Neural progenitor cell (in vitro differentiated cells): ENCODE data around the gene VRK3. TPM values are rescaled to one million over a fixed set of nuclear protein-coding genes. Genes with fewer than 3 reads are reported as not detected.

ENCODE experiments used
- DNase-seq: peaks from one replicate; pipeline ENCODE4 v3.0.0-alpha.2; 2016; ENCODE audit warnings: low spot score
- H2AFZ ChIP-seq: fragments of 200-600 bp; sonication (generic); replicated peaks from 2 replicates; pipeline ENCODE4 v1.6.1; 2016; ENCODE audit warnings: antibody characterized with exemption
- H3F3A ChIP-seq: fragments of 200-600 bp; sonication (generic); 2 replicates; pipeline ENCODE4 v1.6.1; 2016; ENCODE audit warnings: antibody characterized with exemption, low read depth
- H3K27ac ChIP-seq: fragments of 200-600 bp; sonication (generic); 2 replicates; pipeline ENCODE4 v1.5.1; 2016; ENCODE audit warnings: mild to moderate bottlenecking
- H3K27me3 ChIP-seq: fragments of 200-600 bp; sonication (generic); 2 replicates; pipeline ENCODE4 v1.6.1; 2016; ENCODE audit warnings: mild to moderate bottlenecking, moderate library complexity
- H3K36me3 ChIP-seq: fragments of 200-600 bp; sonication (generic); 2 replicates; pipeline ENCODE4 v1.5.1; 2016
- H3K4me1 ChIP-seq: fragments of 200-600 bp; sonication (generic); 2 replicates; pipeline ENCODE4 v1.6.1; 2016; ENCODE audit warnings: mixed run types
- H3K4me2 ChIP-seq: fragments of 200-600 bp; sonication (generic); 2 replicates; pipeline ENCODE4 v1.6.1; 2016
- H3K4me3 ChIP-seq: fragments of 200-600 bp; sonication (generic); 2 replicates; pipeline ENCODE4 v1.5.1; 2016
- H3K79me2 ChIP-seq: fragments of 200-600 bp; sonication (generic); 2 replicates; pipeline ENCODE4 v1.6.1; 2016; ENCODE audit warnings: low read depth
- H3K9ac ChIP-seq: fragments of 200-600 bp; sonication (generic); 2 replicates; pipeline ENCODE4 v1.6.1; 2016
- H3K9me3 ChIP-seq: fragments of 200-600 bp; sonication (generic); 2 replicates; pipeline ENCODE4 v1.5.1; 2016; ENCODE audit warnings: low read depth
- H4K20me1 ChIP-seq: fragments of 200-600 bp; sonication (generic); 2 replicates; pipeline ENCODE4 v1.6.1; 2016; ENCODE audit warnings: low read depth
- H3K27ac Mint-ChIP-seq: 3 replicates; pipeline ENCODE4 v1.8.0; 2021; ENCODE audit warnings: mixed read lengths
- H3K27me3 Mint-ChIP-seq: 2 replicates; pipeline ENCODE4 v1.8.0; 2022; ENCODE audit warnings: low read depth, mild to moderate bottlenecking, inconsistent platforms, moderate library complexity, mixed read lengths; ENCODE audit not compliant: insufficient read depth
- H3K36me3 Mint-ChIP-seq: 3 replicates; pipeline ENCODE4 v1.8.0; 2021; ENCODE audit warnings: mixed read lengths
- H3K4me1 Mint-ChIP-seq: 3 replicates; pipeline ENCODE4 v1.8.0; 2021; ENCODE audit warnings: mixed read lengths
- H3K4me3 Mint-ChIP-seq: 3 replicates; pipeline ENCODE4 v1.8.0; 2021; ENCODE audit warnings: mild to moderate bottlenecking, moderate library complexity, mixed read lengths
- H3K9me3 Mint-ChIP-seq: 3 replicates; pipeline ENCODE4 v1.8.0; 2020; ENCODE audit warnings: mixed read lengths
- CTCF ChIP-seq: fragments of 200-600 bp; sonication (generic); IDR thresholded peaks from 2 replicates; pipeline ENCODE4 v1.5.1; 2017; ENCODE audit warnings: antibody characterized with exemption, mild to moderate bottlenecking
- EZH2 ChIP-seq: fragments of 200-600 bp; sonication (generic); IDR thresholded peaks from 2 replicates; pipeline ENCODE4 v1.6.1; 2017; ENCODE audit warnings: antibody characterized with exemption, mild to moderate bottlenecking, moderate library complexity
- EZH2phosphoT487 ChIP-seq: fragments of 200-600 bp; sonication (generic); IDR thresholded peaks from 2 replicates; pipeline ENCODE4 v1.6.1; 2017; ENCODE audit warnings: antibody characterized with exemption
- total RNA-seq: library from RNA; depleted of rRNA; stranded (reverse); fragments of >200 nt; gene quantifications from 2 replicates; pipeline ENCODE4 v1.2.3, GENCODE V29; 2015; ENCODE audit warnings: low replicate concordance

The VRK3 gene
- total RNA-seq, 1 donor from 2014 or later, result 21.6 TPM

GRCh38 chr19:50022823-50023222 lies 2.3 kb downstream of the VRK3 start:
- no peaks in the 10 kb centered on the region for H4K20me1 ChIP-seq
- H3K27me3 ChIP-seq, result no peaks in the 10 kb centered on the region
- peaks cover 34% of the 10 kb centered on the region for H3K79me2 ChIP-seq
- H3K36me3 ChIP-seq, result no peaks in the 10 kb centered on the region
- H3K27ac ChIP-seq, result no peak overlapping the region
- no peak for TF ChIP-seq CTCF
- TF ChIP-seq EZH2phosphoT487, result no peak
- no peak for TF ChIP-seq EZH2
- Mint-ChIP-seq H3K4me3 (no peak overlapping the region), H3K36me3 (peaks cover 8% of the 10 kb centered on the region), H3K4me1 (peaks cover 26% of the 10 kb centered on the region), H3K27ac (no peak overlapping the region), H3K27me3 (peaks cover 12% of the 10 kb centered on the region), H3K9me3 (no peaks in the 10 kb centered on the region)
- H2AFZ ChIP-seq, result no peak overlapping the region
- H3K4me3 ChIP-seq, result no peak overlapping the region
- no peak overlapping the region for H3K9ac ChIP-seq
- DNase-seq, result no peak
- no peaks in the 10 kb centered on the region for H3F3A ChIP-seq
- no peaks in the 10 kb centered on the region for H3K9me3 ChIP-seq
- no peak overlapping the region for H3K4me2 ChIP-seq
- H3K4me1 ChIP-seq, result peaks cover 8% of the 10 kb centered on the region

- no peak overlapping the region for H3K27ac ChIP-seq
- no peaks in the 10 kb centered on the region for H3K27me3 ChIP-seq
- H2AFZ ChIP-seq, result no peak overlapping the region
- TF ChIP-seq CTCF (no peak), EZH2 (no peak), EZH2phosphoT487 (no peak)
- H3K9me3 ChIP-seq, result no peaks in the 10 kb centered on the region
- peaks cover 9% of the 10 kb centered on the region for H3K36me3 Mint-ChIP-seq
- H3K4me3 ChIP-seq, result no peak overlapping the region
- H3K9ac ChIP-seq, result no peak overlapping the region
- H3K27me3 Mint-ChIP-seq, result peaks cover 5% of the 10 kb centered on the region
- H3K4me2 ChIP-seq, result no peak overlapping the region
- H3K9me3 Mint-ChIP-seq, result no peaks in the 10 kb centered on the region
- H3K79me2 ChIP-seq, result peaks cover 15% of the 10 kb centered on the region
- H3K36me3 ChIP-seq, result no peaks in the 10 kb centered on the region
- H4K20me1 ChIP-seq, result no peaks in the 10 kb centered on the region
- no peaks in the 10 kb centered on the region for H3K4me1 ChIP-seq
- no peak overlapping the region for H3K4me3 Mint-ChIP-seq
- H3F3A ChIP-seq, result no peaks in the 10 kb centered on the region
- H3K4me1 Mint-ChIP-seq, result peaks cover 12% of the 10 kb centered on the region
- DNase-seq, result no peak
- no peak overlapping the region for H3K27ac Mint-ChIP-seq
Observed at GRCh38 chr19:50020481-50020880, 4.7 kb downstream of the VRK3 start.

- Histone ChIP-seq H3K4me2 (no peak overlapping the region), H2AFZ (no peak overlapping the region), H3K27ac (no peak overlapping the region), H3K36me3 (no peaks in the 10 kb centered on the region), H3K9me3 (no peaks in the 10 kb centered on the region), H3K79me2 (no peaks in the 10 kb centered on the region), H3K4me3 (no peak overlapping the region), H3K27me3 (no peaks in the 10 kb centered on the region), H3K9ac (no peak overlapping the region), H3F3A (no peaks in the 10 kb centered on the region), H3K4me1 (no peaks in the 10 kb centered on the region), H4K20me1 (no peaks in the 10 kb centered on the region)
- DNase-seq, result no peak
- peaks cover 2% of the 10 kb centered on the region for H3K27me3 Mint-ChIP-seq
- H3K9me3 Mint-ChIP-seq, result no peaks in the 10 kb centered on the region
- TF ChIP-seq CTCF (no peak), EZH2 (no peak), EZH2phosphoT487 (no peak)
- no peaks in the 10 kb centered on the region for H3K4me1 Mint-ChIP-seq
- no peak overlapping the region for H3K27ac Mint-ChIP-seq
- H3K4me3 Mint-ChIP-seq, result no peak overlapping the region
- H3K36me3 Mint-ChIP-seq, result peaks cover 19% of the 10 kb centered on the region
Observed at GRCh38 chr19:50016225-50016807, 8.9 kb downstream of the VRK3 start.
